ENCODE results near the gene AMPD3. TPM values are rescaled to one million over a fixed set of nuclear protein-coding genes. Genes with fewer than 3 reads are reported as not detected.

The AMPD3 gene
- total RNA-seq, 1 donor from 2014 or later, result 3.1 TPM

GRCh38 chr11:10500757-10501684, 46.0 kb downstream of the AMPD3 start:
- peaks cover 44 to 71% (median 68%) of the 10 kb centered on the region in 3 donors for H3K36me3 ChIP-seq (ENCODE audit: control insufficient read depth in 3 of 3, insufficient read depth in 3 of 3, low read length in 3 of 3)
- no peak overlapping the region for H3K4me3 ChIP-seq (ENCODE audit: low read length in 3 of 3)
- no peaks in the 10 kb centered on the region for H3K4me1 ChIP-seq (ENCODE audit: control insufficient read depth in 3 of 3, insufficient read depth in 3 of 3, low read length in 3 of 3)
- H3K27ac ChIP-seq (ENCODE audit: low read depth, low read length), result no peak overlapping the region
- no peaks in the 10 kb centered on the region for H3K27me3 ChIP-seq (ENCODE audit: control insufficient read depth in 3 of 3, insufficient read depth in 3 of 3, low read length in 3 of 3)
- no peaks in the 10 kb centered on the region for H3K9me3 ChIP-seq (ENCODE audit: control insufficient read depth in 3 of 3, low read length in 3 of 3)
- no peak overlapping the region for H3K9ac ChIP-seq (ENCODE audit: low read depth in 1 of 3, low read length in 3 of 3)

- Histone ChIP-seq H3K9ac (ENCODE audit: low read depth in 1 of 3, low read length in 3 of 3) (no peak overlapping the region), H3K27ac (ENCODE audit: low read depth, low read length) (no peak overlapping the region), H3K9me3 (ENCODE audit: control insufficient read depth in 3 of 3, low read length in 3 of 3) (no peaks in the 10 kb centered on the region), H3K36me3 (ENCODE audit: control insufficient read depth in 3 of 3, insufficient read depth in 3 of 3, low read length in 3 of 3) (peaks cover 38 to 70% (median 57%) of the 10 kb centered on the region in 3 donors), H3K4me1 (ENCODE audit: control insufficient read depth in 3 of 3, insufficient read depth in 3 of 3, low read length in 3 of 3) (no peaks in the 10 kb centered on the region), H3K27me3 (ENCODE audit: control insufficient read depth in 3 of 3, insufficient read depth in 3 of 3, low read length in 3 of 3) (no peaks in the 10 kb centered on the region), H3K4me3 (ENCODE audit: low read length in 3 of 3) (no peak overlapping the region)
Observed at GRCh38 chr11:10502065-10502680, 47.1 kb downstream of the AMPD3 start.

GRCh38 chr11:10502770-10503169, 47.7 kb downstream of the AMPD3 start:
- H3K9me3 ChIP-seq (ENCODE audit: control insufficient read depth in 3 of 3, low read length in 3 of 3), result no peaks in the 10 kb centered on the region
- H3K27ac ChIP-seq (ENCODE audit: low read depth, low read length), result no peak overlapping the region
- H3K9ac ChIP-seq (ENCODE audit: low read depth in 1 of 3, low read length in 3 of 3), result no peak overlapping the region
- no peak overlapping the region for H3K4me3 ChIP-seq (ENCODE audit: low read length in 3 of 3)
- peaks cover 34 to 66% (median 53%) of the 10 kb centered on the region in 3 donors for H3K36me3 ChIP-seq (ENCODE audit: control insufficient read depth in 3 of 3, insufficient read depth in 3 of 3, low read length in 3 of 3)
- H3K27me3 ChIP-seq (ENCODE audit: control insufficient read depth in 3 of 3, insufficient read depth in 3 of 3, low read length in 3 of 3), result no peaks in the 10 kb centered on the region
- H3K4me1 ChIP-seq (ENCODE audit: control insufficient read depth in 3 of 3, insufficient read depth in 3 of 3, low read length in 3 of 3), result no peaks in the 10 kb centered on the region

- H3K4me1 ChIP-seq (ENCODE audit: control insufficient read depth in 3 of 3, insufficient read depth in 3 of 3, low read length in 3 of 3), result no peaks in the 10 kb centered on the region
- H3K9ac ChIP-seq (ENCODE audit: low read depth in 1 of 3, low read length in 3 of 3), result no peak overlapping the region
- H3K4me3 ChIP-seq (ENCODE audit: low read length in 3 of 3), result no peak overlapping the region
- H3K36me3 ChIP-seq (ENCODE audit: control insufficient read depth in 3 of 3, insufficient read depth in 3 of 3, low read length in 3 of 3), result peaks cover 33 to 62% (median 49%) of the 10 kb centered on the region in 3 donors
- H3K9me3 ChIP-seq (ENCODE audit: control insufficient read depth in 3 of 3, low read length in 3 of 3), result no peaks in the 10 kb centered on the region
- H3K27me3 ChIP-seq (ENCODE audit: control insufficient read depth in 3 of 3, insufficient read depth in 3 of 3, low read length in 3 of 3), result no peaks in the 10 kb centered on the region
- no peak overlapping the region for H3K27ac ChIP-seq (ENCODE audit: low read depth, low read length)
Observed at GRCh38 chr11:10503221-10503620, 48.2 kb downstream of the AMPD3 start.

GRCh38 chr11:10503777-10504480, 48.9 kb downstream of the AMPD3 start:
- no peak overlapping the region for H3K4me3 ChIP-seq (ENCODE audit: low read length in 3 of 3)
- no peak overlapping the region for H3K27ac ChIP-seq (ENCODE audit: low read depth, low read length)
- no peak overlapping the region for H3K9ac ChIP-seq (ENCODE audit: low read depth in 1 of 3, low read length in 3 of 3)
- no peaks in the 10 kb centered on the region for H3K4me1 ChIP-seq (ENCODE audit: control insufficient read depth in 3 of 3, insufficient read depth in 3 of 3, low read length in 3 of 3)
- H3K9me3 ChIP-seq (ENCODE audit: control insufficient read depth in 3 of 3, low read length in 3 of 3), result no peaks in the 10 kb centered on the region
- no peaks in the 10 kb centered on the region for H3K27me3 ChIP-seq (ENCODE audit: control insufficient read depth in 3 of 3, insufficient read depth in 3 of 3, low read length in 3 of 3)
- H3K36me3 ChIP-seq (ENCODE audit: control insufficient read depth in 3 of 3, insufficient read depth in 3 of 3, low read length in 3 of 3), result peaks cover 33 to 61% (median 43%) of the 10 kb centered on the region in 3 donors

GRCh38 chr11:10504490-10504889, 49.4 kb downstream of the AMPD3 start:
- no peaks in the 10 kb centered on the region for H3K9me3 ChIP-seq (ENCODE audit: control insufficient read depth in 3 of 3, low read length in 3 of 3)
- no peak overlapping the region for H3K27ac ChIP-seq (ENCODE audit: low read depth, low read length)
- H3K4me1 ChIP-seq (ENCODE audit: control insufficient read depth in 3 of 3, insufficient read depth in 3 of 3, low read length in 3 of 3), result no peaks in the 10 kb centered on the region
- H3K36me3 ChIP-seq (ENCODE audit: control insufficient read depth in 3 of 3, insufficient read depth in 3 of 3, low read length in 3 of 3), result peaks cover 32 to 60% (median 38%) of the 10 kb centered on the region in 3 donors
- H3K4me3 ChIP-seq (ENCODE audit: low read length in 3 of 3), result no peak overlapping the region
- no peak overlapping the region for H3K9ac ChIP-seq (ENCODE audit: low read depth in 1 of 3, low read length in 3 of 3)
- no peaks in the 10 kb centered on the region for H3K27me3 ChIP-seq (ENCODE audit: control insufficient read depth in 3 of 3, insufficient read depth in 3 of 3, low read length in 3 of 3)

GRCh38 chr11:10505278-10506007, 50.4 kb downstream of the AMPD3 start:
- peaks cover 23 to 51% (median 28%) of the 10 kb centered on the region in 3 donors for H3K36me3 ChIP-seq (ENCODE audit: control insufficient read depth in 3 of 3, insufficient read depth in 3 of 3, low read length in 3 of 3)
- no peak overlapping the region for H3K9ac ChIP-seq (ENCODE audit: low read depth in 1 of 3, low read length in 3 of 3)
- no peaks in the 10 kb centered on the region for H3K27me3 ChIP-seq (ENCODE audit: control insufficient read depth in 3 of 3, insufficient read depth in 3 of 3, low read length in 3 of 3)
- H3K4me1 ChIP-seq (ENCODE audit: control insufficient read depth in 3 of 3, insufficient read depth in 3 of 3, low read length in 3 of 3), result no peaks in the 10 kb centered on the region
- no peaks in the 10 kb centered on the region for H3K9me3 ChIP-seq (ENCODE audit: control insufficient read depth in 3 of 3, low read length in 3 of 3)
- H3K4me3 ChIP-seq (ENCODE audit: low read length in 3 of 3), result no peak overlapping the region
- H3K27ac ChIP-seq (ENCODE audit: low read depth, low read length), result no peak overlapping the region

- Histone ChIP-seq H3K27me3 (ENCODE audit: control insufficient read depth in 3 of 3, insufficient read depth in 3 of 3, low read length in 3 of 3) (no peaks in the 10 kb centered on the region), H3K9ac (ENCODE audit: low read depth in 1 of 3, low read length in 3 of 3) (no peak overlapping the region), H3K36me3 (ENCODE audit: control insufficient read depth in 3 of 3, insufficient read depth in 3 of 3, low read length in 3 of 3) (peaks cover 20 to 45% (median 26%) of the 10 kb centered on the region in 3 donors), H3K4me1 (ENCODE audit: control insufficient read depth in 3 of 3, insufficient read depth in 3 of 3, low read length in 3 of 3) (no peaks in the 10 kb centered on the region), H3K4me3 (ENCODE audit: low read length in 3 of 3) (no peak overlapping the region), H3K9me3 (ENCODE audit: control insufficient read depth in 3 of 3, low read length in 3 of 3) (no peaks in the 10 kb centered on the region), H3K27ac (ENCODE audit: low read depth, low read length) (no peak overlapping the region)
Observed at GRCh38 chr11:10506008-10506370, 50.9 kb downstream of the AMPD3 start.

GRCh38 chr11:10511181-10511621, 56.1 kb downstream of the AMPD3 start:
- no peak overlapping the region for H3K9ac ChIP-seq (ENCODE audit: low read depth in 1 of 3, low read length in 3 of 3)
- H3K27ac ChIP-seq (ENCODE audit: low read depth, low read length), result no peak overlapping the region
- no peaks in the 10 kb centered on the region for H3K27me3 ChIP-seq (ENCODE audit: control insufficient read depth in 3 of 3, insufficient read depth in 3 of 3, low read length in 3 of 3)
- peaks cover 4 to 7% (median 6%) of the 10 kb centered on the region in 3 donors for H3K4me1 ChIP-seq (ENCODE audit: control insufficient read depth in 3 of 3, insufficient read depth in 3 of 3, low read length in 3 of 3)
- no peaks in the 10 kb centered on the region for H3K9me3 ChIP-seq (ENCODE audit: control insufficient read depth in 3 of 3, low read length in 3 of 3)
- H3K4me3 ChIP-seq (ENCODE audit: low read length in 3 of 3), result no peak overlapping the region
- H3K36me3 ChIP-seq (ENCODE audit: control insufficient read depth in 3 of 3, insufficient read depth in 3 of 3, low read length in 3 of 3), result peaks cover 0 to 15% (median 0%) of the 10 kb centered on the region in 3 donors
